SH-SY5Y (cell line): Measurements from ENCODE around the gene SHISA7.

Experiments used
- GATA2 ChIP-seq: IDR thresholded peaks from 2 replicates; pipeline ENCODE4 v1.6.1; 2011; ENCODE audit warnings: mild to moderate bottlenecking, low read depth, low read length
- GATA3 ChIP-seq: IDR thresholded peaks from 2 replicates; pipeline ENCODE4 v1.6.1; 2011; ENCODE audit warnings: low read depth, mild to moderate bottlenecking, low read length, moderate library complexity

Gene SHISA7

GRCh38 chr19:55406826-55407549 is 36.1 kb downstream of the SHISA7 start:
- no peak for TF ChIP-seq GATA3
- TF ChIP-seq GATA2: no peak

GRCh38 chr19:55406091-55406825 is 36.8 kb downstream of the SHISA7 start:
- TF ChIP-seq GATA3: no peak
- TF ChIP-seq GATA2: no peak

GRCh38 chr19:55405638-55406037 is 37.5 kb downstream of the SHISA7 start:
- TF ChIP-seq GATA2 (no peak), GATA3 (no peak)

GRCh38 chr19:55402509-55402908 is 40.6 kb downstream of the SHISA7 start:
- TF ChIP-seq GATA2: no peak
- TF ChIP-seq GATA3: no peak

- TF ChIP-seq GATA2 (no peak), GATA3 (no peak)
Measured at GRCh38 chr19:55400281-55401087, 42.6 kb downstream of the SHISA7 start.

- TF ChIP-seq GATA3 (no peak), GATA2 (no peak)
Measured at GRCh38 chr19:55398200-55398925, 44.7 kb downstream of the SHISA7 start.

- TF ChIP-seq GATA2 (no peak), GATA3 (no peak)
Measured at GRCh38 chr19:55392820-55393761, 50.0 kb downstream of the SHISA7 start.

- TF ChIP-seq GATA2 (no peak), GATA3 (no peak)
Measured at GRCh38 chr19:55391702-55392615, 51.1 kb downstream of the SHISA7 start.

- TF ChIP-seq GATA2 (no peak), GATA3 (no peak)
Measured at GRCh38 chr19:55391191-55391670, 51.9 kb downstream of the SHISA7 start.

- TF ChIP-seq GATA2: no peak
- TF ChIP-seq GATA3: no peak
Measured at GRCh38 chr19:55390461-55390880, 52.6 kb downstream of the SHISA7 start.

- TF ChIP-seq GATA3 (no peak), GATA2 (no peak)
Measured at GRCh38 chr19:55389386-55390317, 53.4 kb downstream of the SHISA7 start.
